Activated CD4-positive, alpha-beta T cell treated with anti-CD3 and anti-CD28 coated beads for 24 hours (primary cell): ENCODE results near the gene AIF1.

Experiments used
- DNase-seq, 2 donors: peaks; one replicate each; pipeline ENCODE4 v3.0.0-alpha.2; 2020; ENCODE audit warnings: low read depth in 2 of 2

The AIF1 gene

DNA sequence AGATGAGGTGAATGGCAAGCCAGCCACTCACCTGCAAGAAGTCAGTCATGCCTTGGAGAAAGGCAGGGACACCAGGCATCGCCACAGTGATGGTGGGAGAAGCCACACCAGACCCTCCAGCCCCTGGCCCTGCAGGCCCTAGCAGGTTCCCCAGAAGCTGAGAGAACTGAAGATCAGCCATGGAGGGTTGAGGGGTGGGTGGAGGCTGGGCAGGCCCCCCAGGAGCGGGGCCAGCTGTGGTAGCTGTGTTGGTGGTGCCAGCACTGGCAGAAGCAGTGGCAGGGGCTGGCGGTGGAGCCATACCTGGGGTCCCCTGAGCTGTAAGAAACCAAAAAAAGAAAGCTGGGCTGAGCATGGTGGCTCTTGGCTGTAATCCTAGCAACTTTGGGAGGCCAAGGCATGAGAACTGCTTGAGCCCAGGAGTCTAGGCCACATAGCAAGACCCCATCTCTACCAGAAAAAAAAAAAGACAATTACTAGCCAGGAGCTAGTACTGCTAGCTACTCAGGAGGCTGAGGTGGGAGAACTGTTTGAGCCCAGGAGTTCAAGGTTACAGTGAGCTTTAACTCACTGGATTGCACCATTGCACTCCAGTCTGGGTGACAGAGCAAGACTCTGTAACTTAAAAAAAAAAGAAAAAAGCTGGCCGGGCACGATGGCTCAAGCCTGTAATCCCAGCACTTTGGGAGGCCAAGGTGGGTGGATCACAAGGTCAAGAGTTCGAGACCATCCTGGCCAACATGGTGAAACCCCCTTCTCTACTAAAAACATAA, 27.9 kb downstream of the AIF1 start:
- no peak for DNase-seq

DNA sequence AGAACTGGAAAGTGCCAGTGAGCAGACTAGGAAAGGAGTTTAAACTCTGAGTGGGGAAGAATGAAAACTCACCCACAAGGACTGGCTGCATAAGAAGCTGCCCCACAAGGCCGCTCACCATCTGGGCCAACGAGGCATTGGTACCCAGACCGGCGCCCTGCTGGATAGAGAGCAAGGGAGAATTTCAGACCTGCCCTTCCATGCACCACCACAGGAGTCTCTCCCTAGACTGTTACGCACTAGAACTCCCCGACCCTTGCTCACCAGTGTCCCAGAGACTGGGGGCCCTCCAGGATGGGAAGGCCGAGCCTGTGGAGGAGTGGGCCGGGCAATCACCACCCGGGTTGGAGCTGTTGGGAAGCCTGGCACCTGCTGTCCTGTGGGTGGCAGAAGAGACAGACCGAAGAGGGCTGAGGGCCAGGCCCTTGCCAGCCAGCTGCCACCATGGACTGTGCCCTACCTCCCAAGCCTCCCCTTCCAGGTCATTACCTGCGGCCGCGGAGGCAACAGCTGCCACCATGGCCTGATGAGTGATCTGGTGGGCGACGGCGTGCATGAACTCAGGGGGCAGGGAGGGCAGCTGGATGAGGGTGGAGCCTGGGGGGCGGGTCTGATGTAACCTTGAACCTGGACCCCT, 28.9 kb downstream of the AIF1 start:
- no peak for DNase-seq

DNA sequence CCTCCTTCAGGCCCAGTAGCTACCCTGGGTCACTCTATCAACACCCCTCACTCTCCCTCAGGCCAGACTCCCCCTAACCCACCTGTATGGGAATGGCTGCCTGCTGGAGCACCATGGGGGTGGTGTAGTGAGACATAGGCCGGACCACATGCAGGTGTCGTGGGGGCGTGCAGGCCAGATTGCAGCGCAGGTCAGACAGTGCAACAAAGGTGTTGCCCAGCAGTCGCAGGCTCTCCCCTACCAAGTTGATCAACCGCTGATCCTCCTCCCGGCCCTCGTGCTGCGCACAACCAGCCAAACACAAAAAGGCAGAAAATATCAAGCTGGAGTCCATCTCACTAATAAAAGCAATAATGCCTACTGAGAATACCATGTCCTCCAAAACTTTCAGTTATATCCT, 30.3 kb downstream of the AIF1 start:
- no peak for DNase-seq

DNA sequence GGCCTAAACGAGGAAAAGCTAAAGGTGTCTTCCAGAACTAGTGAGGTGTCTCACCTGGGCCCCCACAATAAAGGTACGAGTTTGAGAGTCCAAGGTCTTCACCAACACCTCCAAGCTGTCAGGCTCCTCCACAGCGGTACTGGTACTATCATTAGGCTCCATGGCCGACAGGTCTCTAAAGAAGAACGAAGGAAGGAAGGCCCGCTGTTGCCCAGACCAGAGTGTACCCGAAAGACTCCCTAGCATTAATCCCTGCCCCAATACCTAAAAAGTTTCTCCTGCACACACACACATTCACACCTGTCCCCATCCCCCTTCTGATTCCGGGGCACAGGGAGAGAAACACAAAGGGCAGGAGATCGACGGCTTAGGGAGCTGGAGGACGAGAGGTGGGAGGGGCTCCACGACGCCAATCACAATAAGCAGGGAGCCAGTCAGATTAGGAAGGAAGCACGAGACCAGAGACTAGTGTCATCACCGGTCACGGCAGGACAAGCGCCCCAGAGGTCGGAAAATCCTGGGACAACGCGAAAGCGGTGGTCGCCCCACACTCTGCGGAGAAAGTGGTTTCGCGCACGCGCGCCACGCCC, 36.7 kb downstream of the AIF1 start:
- DNase-seq = peak in 1 of 2 donors; percentile 53

DNA sequence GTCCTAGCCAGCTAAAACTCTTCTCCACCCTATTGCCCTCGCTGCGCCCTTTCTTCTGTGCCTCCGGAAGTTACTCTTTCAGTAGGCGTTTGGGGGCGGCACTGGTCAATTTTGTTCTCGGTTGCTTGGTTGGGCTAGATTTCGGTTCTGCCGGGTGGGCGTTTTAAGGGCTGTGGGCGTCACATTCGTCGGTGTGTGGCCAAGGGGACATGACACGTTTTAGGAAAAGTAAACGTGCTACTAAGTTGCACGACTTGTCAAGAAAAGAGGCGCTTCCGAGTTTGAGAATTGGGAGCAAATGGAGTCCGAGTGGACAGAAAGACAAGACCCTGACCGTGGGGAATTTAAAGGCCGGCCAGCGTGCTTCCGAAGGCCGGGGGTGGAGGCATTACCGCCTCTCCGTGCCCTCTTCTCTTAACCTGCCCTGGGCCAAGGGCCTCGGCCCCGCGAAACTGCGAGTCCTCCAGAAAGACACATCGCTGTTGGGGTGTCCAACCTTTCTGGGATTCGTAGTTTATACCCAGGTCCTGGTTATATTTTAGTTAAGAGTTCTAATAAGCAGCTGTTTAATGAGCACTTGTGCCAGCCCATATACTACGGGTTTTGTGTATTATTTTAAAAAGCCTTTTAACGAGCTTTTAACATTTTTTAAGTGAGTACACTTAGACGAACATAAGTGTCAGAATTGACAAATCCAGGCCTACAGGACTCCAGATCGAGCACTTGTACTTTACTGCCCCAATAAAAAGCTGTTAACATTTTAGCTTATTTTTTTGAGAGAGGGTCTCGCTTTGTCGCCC, 38.1 kb downstream of the AIF1 start:
- peak; percentile 78 for DNase-seq

DNA sequence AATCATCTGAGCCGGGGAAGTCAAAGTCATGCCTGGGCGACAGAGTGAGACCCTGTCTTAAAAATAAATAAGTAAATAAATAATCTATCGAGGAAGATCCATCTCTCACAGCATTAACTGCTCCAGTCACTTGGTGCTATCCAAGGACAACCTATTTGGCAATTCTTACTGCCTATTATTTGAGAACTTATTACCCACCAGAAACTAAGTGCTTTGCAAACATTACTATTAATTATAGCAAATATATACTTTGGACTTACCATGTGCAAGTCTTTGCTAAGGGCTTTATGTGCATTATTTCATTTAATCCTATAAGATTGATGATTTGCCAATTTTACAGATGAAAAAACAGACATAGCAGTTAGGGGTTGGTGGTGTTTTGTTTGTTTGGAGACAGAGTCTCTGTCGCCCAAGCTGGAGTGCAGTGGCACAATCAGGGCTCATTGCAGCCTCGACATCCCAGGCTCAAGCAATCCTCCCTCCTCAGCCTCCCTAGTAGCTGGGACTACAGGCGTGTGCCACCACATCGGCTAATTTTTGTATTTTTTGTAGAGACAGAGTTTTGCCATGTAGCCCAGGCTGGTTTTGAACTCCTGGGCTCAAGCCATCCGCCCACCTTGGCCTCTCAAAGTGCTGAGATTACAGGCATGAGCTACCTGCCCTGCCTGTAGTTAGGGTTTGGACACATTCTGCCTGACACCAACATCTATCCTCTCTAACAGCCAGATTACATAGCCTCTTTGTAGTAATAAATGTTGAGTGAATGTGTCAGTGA, 39.7 kb downstream of the AIF1 start:
- no peak for DNase-seq

DNA sequence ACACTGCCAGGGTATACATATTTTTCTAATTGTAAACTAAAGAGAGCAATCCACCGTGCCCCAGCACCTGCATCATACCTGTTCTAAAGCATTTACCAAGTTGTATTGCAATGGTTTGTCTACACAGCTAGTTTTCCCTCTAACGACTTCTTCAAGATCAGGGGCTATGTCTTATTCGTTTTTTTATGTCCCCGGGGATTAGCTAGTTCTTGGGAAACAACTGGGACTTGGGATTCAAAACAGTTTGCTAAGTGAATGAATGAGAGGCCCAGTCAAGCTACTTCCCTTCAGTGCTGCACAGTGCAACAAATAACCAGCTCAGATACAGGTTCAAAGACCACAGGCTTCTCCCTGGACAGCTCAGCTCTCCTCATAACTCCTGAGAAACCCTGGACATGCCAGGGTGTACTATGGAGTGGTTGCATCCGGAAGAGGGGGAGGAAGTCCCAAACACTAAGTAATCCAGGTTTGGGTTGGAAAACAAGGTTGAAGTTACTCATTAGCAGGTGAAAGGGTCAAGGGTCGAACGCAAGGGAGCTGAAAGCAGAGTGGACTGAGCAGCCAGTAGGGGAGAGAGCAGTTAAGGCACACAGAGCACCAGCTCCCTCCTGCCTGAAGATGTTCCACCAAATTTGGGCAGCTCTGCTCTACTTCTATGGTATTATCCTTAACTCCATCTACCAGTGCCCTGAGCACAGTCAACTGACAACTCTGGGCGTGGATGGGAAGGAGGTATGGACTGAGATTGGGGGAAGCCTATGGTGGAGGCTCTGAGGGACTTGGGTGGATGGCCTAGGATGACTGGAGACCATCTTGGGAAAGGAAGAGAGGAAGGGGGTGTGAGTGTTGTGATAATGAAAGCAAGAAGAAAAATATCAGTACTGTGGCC, 40.6 kb downstream of the AIF1 start, which contains the start of gene APOM:
Gene APOM, plus strand, starts transcription at position 546 of the 889 bp plus-strand sequence. Its CDS starts 73 bp downstream, at position 619.
- no peak for DNase-seq

DNA sequence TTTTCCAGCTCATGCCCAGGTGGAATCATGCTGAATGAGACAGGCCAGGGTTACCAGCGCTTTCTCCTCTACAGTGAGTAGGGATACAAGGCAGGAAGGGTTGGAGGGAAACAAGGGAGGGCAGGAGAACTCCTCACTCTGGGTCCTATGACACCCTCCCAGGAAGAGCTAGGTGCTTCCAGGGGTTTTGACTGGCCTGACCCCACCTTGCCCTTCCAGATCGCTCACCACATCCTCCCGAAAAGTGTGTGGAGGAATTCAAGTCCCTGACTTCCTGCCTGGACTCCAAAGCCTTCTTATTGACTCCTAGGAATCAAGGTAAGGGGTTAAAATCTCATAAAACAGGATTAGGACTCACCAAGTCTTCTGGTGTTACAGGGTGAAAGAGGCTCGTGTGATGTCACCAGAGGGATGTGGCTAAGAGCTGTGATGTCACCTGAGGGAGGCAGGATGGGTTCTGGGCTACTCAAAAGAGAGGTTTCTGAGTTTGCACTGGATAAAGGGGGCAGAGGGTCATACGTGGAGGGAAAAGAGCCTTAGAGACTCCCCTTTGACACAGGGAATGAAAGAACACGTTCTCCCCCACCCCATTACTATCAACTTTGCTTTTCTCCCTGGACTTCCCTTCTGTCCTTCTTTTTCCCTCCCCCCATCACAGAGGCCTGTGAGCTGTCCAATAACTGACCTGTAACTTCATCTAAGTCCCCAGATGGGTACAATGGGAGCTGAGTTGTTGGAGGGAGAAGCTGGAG, 42.5 kb downstream of the AIF1 start:
- no peak for DNase-seq

DNA sequence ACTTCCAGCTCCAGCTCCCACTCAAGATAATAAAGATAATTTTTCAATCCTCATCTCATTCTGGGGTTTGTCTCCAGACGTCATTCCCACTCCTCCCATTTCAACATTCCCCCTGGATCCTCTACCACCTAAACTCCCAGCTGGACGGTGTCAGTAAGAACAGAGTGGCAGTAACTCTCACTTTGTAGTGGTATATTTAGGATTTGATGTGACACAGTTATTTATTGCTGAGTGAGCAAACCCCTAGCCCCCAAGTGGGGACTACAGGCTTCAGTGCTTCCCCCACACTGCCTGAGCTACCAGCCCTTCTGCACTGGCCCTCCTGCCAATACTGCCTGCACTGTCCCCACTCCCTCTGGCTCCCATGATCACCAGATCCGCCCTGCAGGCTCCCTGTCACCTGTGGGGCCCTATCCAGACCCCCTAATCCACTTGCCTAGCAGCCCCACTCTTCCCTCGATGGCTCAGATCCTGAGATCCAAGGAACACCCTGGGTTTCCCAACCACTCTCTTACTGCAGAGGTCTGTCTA, 43.2 kb downstream of the AIF1 start:
- no peak for DNase-seq

DNA sequence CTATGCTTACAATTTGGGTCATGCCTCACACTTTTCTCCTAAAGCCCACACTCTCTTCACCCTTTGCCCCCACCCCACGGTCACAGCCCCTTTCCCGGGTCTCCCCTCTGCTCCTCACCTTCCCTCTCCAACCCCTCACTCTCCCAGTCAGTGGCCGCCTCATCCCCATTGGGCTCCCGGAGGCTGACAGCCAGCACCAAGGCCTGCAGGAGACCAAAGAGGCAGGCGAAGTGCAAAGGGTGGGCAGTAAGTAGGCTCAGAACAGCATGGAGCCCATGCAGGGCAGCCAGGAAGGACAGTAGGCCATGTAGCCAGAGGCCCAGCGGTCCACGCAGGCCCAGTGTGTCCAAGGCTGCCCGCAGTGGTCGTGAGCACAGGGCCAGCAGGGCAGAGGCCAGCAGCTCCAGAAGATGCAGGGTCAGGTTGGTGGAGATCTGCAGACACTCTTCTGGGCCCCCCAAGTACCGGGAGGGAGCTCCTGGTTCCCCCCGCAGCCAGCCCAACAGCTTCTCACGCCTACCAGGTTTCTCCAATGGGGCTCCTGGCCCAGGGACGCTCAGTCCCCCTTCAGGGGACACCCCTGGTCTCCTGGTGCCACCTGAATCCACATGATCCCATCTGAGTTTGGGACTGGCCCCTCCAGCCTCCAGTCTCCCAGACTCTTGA, 44.1 kb downstream of the AIF1 start:
- DNase-seq = no peak

DNA sequence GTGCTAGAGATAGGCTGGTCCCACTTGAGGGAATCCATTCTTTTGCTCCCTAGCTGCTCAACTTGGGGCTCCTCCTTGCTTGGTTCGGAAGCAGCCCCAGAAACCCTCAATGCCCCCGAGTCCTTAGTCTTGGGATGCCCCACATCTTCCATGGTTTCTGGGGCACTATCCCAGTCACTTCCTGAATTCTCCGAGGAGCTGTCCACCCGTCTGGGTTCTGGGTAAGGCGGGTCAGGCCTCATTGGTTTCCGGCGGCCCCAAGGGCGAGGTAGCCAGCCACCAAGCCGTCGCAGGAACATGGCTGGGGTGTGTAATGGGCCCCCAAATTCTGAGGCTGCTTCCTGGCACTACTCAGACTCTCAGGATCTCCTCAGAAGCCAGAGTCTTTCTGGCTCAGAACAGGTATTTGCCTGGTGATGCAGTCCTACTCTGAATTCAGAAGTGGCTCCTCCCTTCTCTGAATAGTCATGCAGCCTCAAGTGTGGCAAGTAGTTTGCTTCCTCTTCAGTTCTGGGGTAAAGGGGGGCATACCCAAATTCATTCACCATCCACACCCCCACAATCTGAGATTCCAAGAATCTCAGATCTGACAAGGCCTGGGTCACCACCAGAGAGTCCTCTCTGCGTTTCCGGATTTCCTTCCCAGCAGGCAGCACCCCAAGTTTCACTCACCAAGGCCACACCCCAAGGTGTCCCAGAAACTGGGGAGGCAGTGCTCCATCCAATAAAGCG, 44.8 kb downstream of the AIF1 start:
- peak in 1 of 2 donors; percentile 28 for DNase-seq

DNA sequence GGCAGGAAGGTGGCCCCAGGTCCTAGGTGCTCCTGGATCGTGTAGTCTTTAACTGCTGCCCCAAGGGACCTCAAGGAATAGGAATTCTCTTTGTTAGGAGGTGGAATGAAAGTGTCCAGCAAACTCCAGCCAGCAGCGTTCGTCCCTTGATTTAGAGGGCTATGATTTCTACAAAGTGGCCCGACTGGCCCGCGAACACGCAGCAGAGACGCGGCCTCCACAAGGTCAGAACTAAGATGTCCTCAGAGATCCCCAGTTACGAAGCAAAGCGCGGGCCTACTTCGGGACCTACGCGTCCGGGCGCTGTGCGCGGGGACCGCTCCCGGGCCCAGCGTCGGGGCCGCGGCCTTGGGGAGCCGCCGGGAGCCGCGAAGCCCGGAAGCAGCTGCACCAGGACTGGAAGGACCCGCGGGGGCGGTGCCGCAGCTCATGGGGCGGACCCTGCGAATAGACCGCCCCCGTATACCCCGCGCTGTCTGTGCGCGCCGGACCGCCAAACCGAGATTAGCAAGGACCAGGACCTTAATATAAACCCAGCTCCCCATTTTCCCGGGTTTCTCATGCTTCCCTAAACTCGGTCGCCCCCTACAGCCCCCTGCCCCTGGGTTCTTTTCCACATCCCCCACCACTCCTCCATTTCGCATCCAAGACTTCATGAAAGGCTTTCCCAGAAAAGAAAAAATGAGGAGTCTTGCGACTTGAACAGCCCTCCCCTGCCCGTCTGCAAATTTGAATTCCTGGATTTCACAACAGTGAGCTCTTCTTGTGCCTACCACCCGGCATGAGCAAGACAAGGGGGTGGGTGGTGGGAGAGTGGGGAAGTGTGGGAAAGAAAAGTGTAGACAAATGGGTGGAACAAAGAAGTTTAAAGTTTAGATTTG, 45.6 kb downstream of the AIF1 start, which contains the start of gene C6orf47:
Gene C6orf47, minus strand, starts transcription at position 398 of the 881 bp plus-strand sequence. CDS start 831 bp downstream, outside the sequence.
- peak; percentile 56 to 75 for DNase-seq

DNA sequence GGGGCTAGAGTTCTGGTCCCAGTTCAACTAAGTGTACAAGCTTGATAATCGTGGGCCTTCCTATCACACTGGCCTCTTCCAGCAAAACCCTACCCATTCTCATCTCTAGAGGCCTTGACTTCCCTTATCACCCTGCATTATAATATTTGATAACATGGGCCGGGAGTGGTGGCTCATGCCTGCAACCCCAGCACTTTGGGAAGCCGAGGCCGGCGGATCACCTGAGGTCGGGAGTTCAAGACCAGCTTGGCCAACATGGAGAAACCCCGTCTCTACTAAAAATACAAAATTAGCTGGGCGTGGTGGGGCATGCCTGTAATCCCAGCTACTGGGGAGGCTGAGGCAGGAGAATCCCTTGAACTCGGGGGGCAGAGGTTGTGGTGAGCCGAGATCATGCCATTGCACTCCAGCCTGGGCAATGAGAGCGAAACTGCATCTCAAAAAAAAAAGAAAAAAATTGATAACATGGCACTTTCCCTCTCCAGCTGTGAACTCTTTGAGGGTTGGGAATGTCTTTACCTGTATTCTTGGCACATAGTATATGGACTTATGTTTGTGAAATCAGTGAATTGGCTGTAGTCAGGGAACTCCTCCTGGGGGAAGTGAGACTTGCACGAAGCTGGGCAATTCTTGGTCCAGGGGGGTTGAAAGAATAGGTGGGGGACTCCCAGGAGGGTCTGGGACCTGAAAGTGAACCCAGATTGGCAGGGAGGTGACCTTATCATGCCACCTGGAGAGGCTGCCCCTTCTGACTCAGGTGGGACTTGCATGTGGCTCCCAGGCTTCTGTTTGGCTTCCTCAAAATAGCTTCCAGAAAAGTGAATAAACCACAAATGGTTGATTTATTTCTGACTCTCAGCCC, 46.5 kb downstream of the AIF1 start:
- no peak for DNase-seq

DNA sequence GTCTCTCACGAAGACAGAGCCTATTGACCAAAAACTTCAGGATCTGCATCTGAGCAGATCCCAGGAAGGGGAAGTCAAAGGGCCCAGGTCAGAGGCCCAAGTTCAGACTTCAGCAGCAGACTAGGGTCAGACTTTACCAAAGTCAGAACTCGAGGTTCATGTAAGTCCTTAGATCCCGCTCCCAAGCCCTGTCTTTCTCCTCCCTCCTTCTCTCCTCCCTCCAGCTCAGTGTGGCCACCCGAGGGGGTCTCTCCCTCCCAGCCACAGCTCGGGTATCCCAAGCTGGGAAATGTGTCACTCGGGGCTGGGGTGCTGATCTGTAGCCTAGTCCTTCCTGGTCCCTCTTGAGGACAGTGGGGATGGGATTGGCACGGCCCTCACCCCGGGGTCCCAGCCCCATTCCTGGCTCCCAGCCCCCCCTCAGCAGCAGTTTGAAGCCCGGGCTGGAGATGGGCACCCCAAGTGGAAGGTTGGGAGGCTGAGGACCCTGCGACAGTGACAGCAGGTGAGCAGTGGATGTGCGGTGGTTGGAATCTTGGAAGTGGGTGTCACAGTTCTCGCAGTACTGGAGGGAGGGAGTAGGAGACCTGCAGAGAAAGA, 47.2 kb downstream of the AIF1 start:
- DNase-seq = no peak

DNA sequence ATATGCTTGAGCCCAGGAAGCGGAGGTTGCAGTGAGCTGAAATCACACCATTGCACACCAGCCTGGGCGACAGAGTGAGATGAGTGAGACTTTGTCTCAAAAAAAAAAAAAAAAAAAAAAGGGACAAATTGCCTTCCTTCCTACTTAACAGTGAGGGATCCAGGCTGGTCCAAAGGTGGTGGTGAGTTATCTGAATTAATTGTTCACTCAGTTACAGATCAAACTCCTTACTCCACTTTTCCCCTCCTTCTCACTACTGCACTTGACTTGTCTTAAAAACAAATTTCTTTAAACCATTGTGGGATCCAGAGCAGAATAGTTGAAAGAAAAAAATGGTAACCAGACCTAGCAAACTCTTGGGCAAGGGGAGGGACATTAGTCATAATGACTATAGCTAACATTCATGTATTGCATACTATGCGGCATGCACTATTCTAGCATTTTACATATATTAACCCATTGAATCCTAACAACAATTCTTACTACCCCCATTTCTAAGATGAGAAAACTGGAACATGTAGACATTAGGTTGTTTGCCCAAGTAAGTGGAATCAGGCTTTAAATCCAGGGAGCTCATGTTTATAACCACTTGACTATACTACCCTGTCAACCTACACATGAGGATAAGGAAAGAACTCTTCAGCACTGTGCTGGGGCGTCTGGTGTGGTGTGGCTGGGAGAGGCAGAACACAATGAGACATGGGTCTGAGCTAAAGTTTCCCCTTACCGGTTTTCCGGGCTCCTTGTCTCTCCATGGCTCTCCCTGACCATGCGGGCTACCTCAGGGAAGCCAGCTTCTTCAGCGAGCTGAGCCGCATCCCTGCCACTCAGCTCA, 48.3 kb downstream of the AIF1 start:
- no peak for DNase-seq
